Measurements from ENCODE around the gene SOX6. TPM values are rescaled to one million over a fixed set of nuclear protein-coding genes. Genes with fewer than 3 reads are reported as not detected.

Gene SOX6
- total RNA-seq, 1 donor from 2014 or later: 24.9 TPM

DNA sequence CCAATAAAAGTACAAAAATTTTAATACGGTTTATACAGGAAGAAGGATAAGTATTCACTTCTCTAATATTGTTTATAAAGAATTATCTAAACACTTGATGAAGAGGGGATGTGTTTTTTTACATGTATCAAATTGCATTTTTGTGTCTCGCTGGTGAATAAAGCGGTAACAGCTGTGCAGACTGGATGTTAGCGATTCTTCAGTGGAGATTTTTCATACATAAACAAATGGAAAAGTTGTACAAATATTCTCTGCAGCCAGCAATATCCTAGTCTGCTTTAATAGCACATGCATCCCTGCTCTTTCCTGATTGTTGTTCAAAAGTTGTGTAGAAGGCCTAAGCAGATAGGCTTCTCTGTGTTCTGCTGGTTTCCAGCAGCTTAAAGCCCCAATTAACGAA is 369.3 kb downstream of the SOX6 start:
- Mint-ChIP-seq H3K9me3 (no peaks in the 10 kb centered on the region), H3K36me3 (no peaks in the 10 kb centered on the region), H3K4me3 (no peak overlapping the region), H3K27me3 (no peaks in the 10 kb centered on the region), H3K27ac (no peak overlapping the region), H3K4me1 (ENCODE audit: unreplicated experiment) (peaks cover 15% of the 10 kb centered on the region)
- no peak for TF ChIP-seq CTCF (conservative IDR thresholded peaks at IDR 0.05)
- no peak for DNase-seq (ENCODE audit: extremely low spot score, unreplicated experiment)

DNA sequence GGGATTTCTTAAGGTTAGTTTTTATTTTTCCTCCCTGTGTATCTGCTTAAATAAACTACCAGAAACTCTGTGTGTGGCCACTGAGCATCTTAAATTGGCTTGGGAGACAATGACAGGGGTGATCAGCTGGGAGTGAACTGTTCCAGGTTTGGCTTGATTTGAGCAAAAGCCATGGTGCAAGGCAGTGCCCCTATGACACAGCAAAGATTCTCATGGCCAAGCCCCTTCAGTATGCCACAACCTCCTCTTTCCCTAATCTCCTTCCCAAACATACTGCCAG is 370.5 kb downstream of the SOX6 start:
- no peak overlapping the region for H3K4me3 Mint-ChIP-seq
- TF ChIP-seq CTCF (conservative IDR thresholded peaks at IDR 0.05): no peak
- peaks cover 11% of the 10 kb centered on the region for H3K4me1 Mint-ChIP-seq (ENCODE audit: unreplicated experiment)
- no peak overlapping the region for H3K27ac Mint-ChIP-seq
- no peaks in the 10 kb centered on the region for H3K36me3 Mint-ChIP-seq
- H3K27me3 Mint-ChIP-seq: no peaks in the 10 kb centered on the region
- DNase-seq (ENCODE audit: extremely low spot score, unreplicated experiment): no peak
- H3K9me3 Mint-ChIP-seq: no peaks in the 10 kb centered on the region

GRCh38 chr11:15985127-15985859 is 371.1 kb downstream of the SOX6 start:
- peaks cover 11% of the 10 kb centered on the region for H3K4me1 Mint-ChIP-seq (ENCODE audit: unreplicated experiment)
- H3K36me3 Mint-ChIP-seq: no peaks in the 10 kb centered on the region
- H3K4me3 Mint-ChIP-seq: no peak overlapping the region
- no peaks in the 10 kb centered on the region for H3K27me3 Mint-ChIP-seq
- no peak for DNase-seq (ENCODE audit: extremely low spot score, unreplicated experiment)
- no peak overlapping the region for H3K27ac Mint-ChIP-seq
- TF ChIP-seq CTCF (conservative IDR thresholded peaks at IDR 0.05): no peak
- H3K9me3 Mint-ChIP-seq: no peaks in the 10 kb centered on the region

DNA sequence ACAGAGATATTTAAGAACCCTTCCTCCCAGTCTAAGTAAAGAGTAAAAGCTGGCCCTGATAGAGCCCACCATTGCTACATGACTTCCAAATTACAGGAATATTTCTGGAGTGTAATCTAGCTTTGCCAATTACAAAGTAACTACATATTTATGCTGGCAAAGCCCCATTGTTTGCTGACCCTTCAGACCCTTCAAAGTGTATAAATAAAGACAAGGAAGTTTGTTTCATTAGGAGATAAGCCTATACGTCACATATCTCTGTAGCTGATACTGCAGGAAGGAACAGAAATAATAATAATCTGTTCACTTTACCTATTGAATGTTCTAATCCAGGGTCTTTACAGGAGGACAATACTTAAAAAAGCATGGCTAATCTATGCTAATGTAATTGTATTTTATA is 375.1 kb downstream of the SOX6 start:
- Mint-ChIP-seq H3K4me3 (no peak overlapping the region), H3K4me1 (ENCODE audit: unreplicated experiment) (peaks cover 6% of the 10 kb centered on the region), H3K9me3 (no peaks in the 10 kb centered on the region), H3K27ac (no peak overlapping the region), H3K27me3 (no peaks in the 10 kb centered on the region), H3K36me3 (no peaks in the 10 kb centered on the region)
- no peak for TF ChIP-seq CTCF (conservative IDR thresholded peaks at IDR 0.05)
- no peak for DNase-seq (ENCODE audit: extremely low spot score, unreplicated experiment)

DNA sequence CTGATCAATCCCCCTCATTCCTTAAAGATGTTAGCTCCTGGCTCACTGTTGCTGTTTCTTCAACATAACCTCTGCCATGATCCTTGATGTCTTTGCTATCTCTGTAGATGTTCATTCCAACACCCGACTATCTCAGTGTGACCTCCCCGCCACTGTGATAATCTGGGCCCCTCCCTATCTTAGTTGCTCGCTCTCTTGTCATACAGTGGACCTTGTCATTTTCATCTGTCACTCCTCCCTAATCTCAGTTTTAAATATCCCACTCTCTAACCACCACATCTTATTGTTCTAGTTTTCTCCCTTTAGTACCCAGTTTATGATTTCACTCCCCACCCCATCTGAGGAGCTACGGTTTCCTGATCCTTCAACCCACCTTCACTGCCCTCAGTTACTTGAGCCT is 379.2 kb downstream of the SOX6 start:
- no peak for TF ChIP-seq CTCF (conservative IDR thresholded peaks at IDR 0.05)
- H3K4me1 Mint-ChIP-seq (ENCODE audit: unreplicated experiment): no peaks in the 10 kb centered on the region
- H3K27ac Mint-ChIP-seq: no peak overlapping the region
- H3K36me3 Mint-ChIP-seq: no peaks in the 10 kb centered on the region
- no peak overlapping the region for H3K4me3 Mint-ChIP-seq
- no peaks in the 10 kb centered on the region for H3K9me3 Mint-ChIP-seq
- no peaks in the 10 kb centered on the region for H3K27me3 Mint-ChIP-seq
- no peak for DNase-seq (ENCODE audit: extremely low spot score, unreplicated experiment)

Data from type B pancreatic cell (in vitro differentiated cells).